ENCODE results near the gene KLK12.

KLK12 gene

DNA sequence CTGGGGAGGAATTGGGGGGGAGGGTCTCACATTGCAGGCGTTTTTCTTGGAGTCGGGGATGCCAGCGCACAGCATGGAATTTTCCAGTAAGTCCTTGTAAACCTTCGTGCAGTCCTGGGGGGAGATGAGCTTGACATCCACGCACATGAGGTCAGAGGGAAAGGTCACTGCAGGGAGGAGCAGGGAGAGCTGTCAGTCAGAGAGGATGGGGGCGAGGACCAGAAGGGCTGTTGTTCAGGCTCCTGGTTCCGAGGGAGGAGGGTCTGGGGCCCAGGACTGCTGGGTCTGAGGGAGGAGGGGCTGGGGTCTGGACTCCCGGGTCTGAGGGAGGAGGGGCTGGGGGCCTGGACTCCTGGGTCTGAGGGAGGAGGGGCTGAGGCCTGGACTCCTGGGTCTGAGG is 55.0 kb downstream of the KLK12 start:
- DNase-seq, result no peak
